LNCaP clone FGC (cell line): ENCODE data around the gene PTPRG.
A peak's percentile ranks its signal among the peaks of the same experiment; 100 is the strongest.
"Not testable (repeated sequence)": the region's sequence is repeated elsewhere in the genome, so short reads cannot be mapped to it uniquely, and the experiment has no call there.

Experiments used
- DNase-seq: peaks from one replicate; pipeline ENCODE4 v3.0.0-alpha.2; 2011; ENCODE audit warnings: low read depth
- H3K4me3 ChIP-seq: 2 replicates; pipeline ENCODE4 v1.5.1; 2011; ENCODE audit warnings: mild to moderate bottlenecking, low read depth, low read length, control low read depth
- CTCF ChIP-seq: IDR thresholded peaks from 2 replicates; pipeline ENCODE4 v1.5.1; 2012; ENCODE audit warnings: mild to moderate bottlenecking; ENCODE audit not compliant: control insufficient read depth, insufficient read depth; ENCODE audit errors: extremely low read depth

Gene PTPRG

GRCh38 chr3:61538486-61538885, 22.9 kb upstream of the PTPRG start:
- no peak for DNase-seq
- no peak overlapping the region for H3K4me3 ChIP-seq
- TF ChIP-seq CTCF, result no peak

GRCh38 chr3:61541694-61542093, 19.7 kb upstream of the PTPRG start:
- TF ChIP-seq CTCF, result no peak
- H3K4me3 ChIP-seq, result no peak overlapping the region
- DNase-seq, result no peak

- no peak for DNase-seq
- no peak for TF ChIP-seq CTCF
- H3K4me3 ChIP-seq, result no peak overlapping the region
These were observed 15.7 kb upstream of the PTPRG start for GRCh38 chr3:61545716-61546115.

GRCh38 chr3:61547625-61548024, 13.7 kb upstream of the PTPRG start:
- no peak for TF ChIP-seq CTCF
- peak; percentile 80 for DNase-seq
- H3K4me3 ChIP-seq, result no peak overlapping the region

GRCh38 chr3:61552704-61553103, 8.7 kb upstream of the PTPRG start:
- not testable (repeated sequence) for H3K4me3 ChIP-seq, DNase-seq

- DNase-seq, result no peak
- H3K4me3 ChIP-seq, result no peak overlapping the region
These were observed 2.1 kb upstream of the PTPRG start for GRCh38 chr3:61559136-61559731.

GRCh38 chr3:61560517-61561373, 626 bp upstream of the PTPRG start:
- peak overlapping the region; percentile 80 for H3K4me3 ChIP-seq
- TF ChIP-seq CTCF, result 0 out of 2 replicates have a peak, but pooled peaks have one; percentile 5
- no peak for DNase-seq

More at GRCh38 chr3:61559136-61559731, 2.1 kb upstream of the PTPRG start:
- TF ChIP-seq CTCF, result no peak
